IMR-90 (cell line): ENCODE data around the gene COTL1. TPM values are rescaled to one million over a fixed set of nuclear protein-coding genes. Genes with fewer than 3 reads are reported as not detected.

ENCODE experiments used
- RAD21 ChIP-seq: IDR thresholded peaks from 2 replicates; pipeline ENCODE4 v1.6.1; 2012; ENCODE audit warnings: low read length, improper control_type of control experiment
- USF2 ChIP-seq: fragments of 150-350 bp; IDR thresholded peaks from 2 replicates; pipeline ENCODE4 v1.6.1; 2017; ENCODE audit warnings: mild to moderate bottlenecking, antibody characterized with exemption, low read length, low read depth
- polyA plus RNA-seq, 3 experiments: library from polyadenylated mRNA; depleted of rRNA; stranded (reverse); fragments of >200 nt; gene quantifications; 2 replicates each; pipeline ENCODE4 v1.2.3, GENCODE V29; 2012; ENCODE audit warnings: low replicate concordance in 1 of 3
- total RNA-seq: library from RNA; depleted of rRNA; stranded (reverse); fragments of >200 nt; gene quantifications from 2 replicates; pipeline ENCODE4 v1.2.3, GENCODE V29; 2012

COTL1 gene
- total and polyA plus RNA-seq, 2 of the 4 experiments (the other 2 are of a cell fraction) = 144 to 258 TPM

- TF ChIP-seq RAD21 = no peak
- TF ChIP-seq USF2 = no peak
Observed at GRCh38 chr16:84618581-84619460, 943 bp upstream of the COTL1 start (continued).
